GM21360 (cell line): ENCODE results near the gene CPLX1.

ENCODE experiments used
- ATAC-seq: cut with Tn5 transposase; IDR thresholded peaks from one replicate; pipeline ENCODE4 v1.9.1; 2021; ENCODE audit warnings: mild to moderate bottlenecking, moderate library complexity; ENCODE audit not compliant: unreplicated experiment

Gene CPLX1

DNA sequence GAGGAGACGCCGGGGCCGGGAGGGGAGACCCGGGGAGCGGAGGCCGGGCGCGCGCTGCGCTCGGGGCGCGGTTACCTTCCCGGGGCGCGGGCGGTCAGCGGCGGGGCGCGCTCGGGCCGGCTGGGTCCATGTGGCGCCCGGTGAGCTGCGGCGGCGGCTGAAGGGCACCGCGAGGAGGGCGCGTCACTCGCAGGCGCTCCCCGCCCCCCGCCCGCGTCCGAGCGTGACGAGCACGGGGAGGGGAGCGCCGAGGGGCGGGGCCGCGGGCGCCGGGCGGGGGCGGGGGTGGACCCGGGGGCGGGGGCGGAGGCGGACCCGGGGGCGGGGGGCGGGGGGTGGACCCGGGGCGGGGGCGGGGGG, at the start of gene CPLX1:
CPLX1 (minus strand) TSS at position 159 of the 360 bp plus-strand sequence. CDS start 1,607 bp downstream, outside the sequence.
- ATAC-seq: no peak

DNA sequence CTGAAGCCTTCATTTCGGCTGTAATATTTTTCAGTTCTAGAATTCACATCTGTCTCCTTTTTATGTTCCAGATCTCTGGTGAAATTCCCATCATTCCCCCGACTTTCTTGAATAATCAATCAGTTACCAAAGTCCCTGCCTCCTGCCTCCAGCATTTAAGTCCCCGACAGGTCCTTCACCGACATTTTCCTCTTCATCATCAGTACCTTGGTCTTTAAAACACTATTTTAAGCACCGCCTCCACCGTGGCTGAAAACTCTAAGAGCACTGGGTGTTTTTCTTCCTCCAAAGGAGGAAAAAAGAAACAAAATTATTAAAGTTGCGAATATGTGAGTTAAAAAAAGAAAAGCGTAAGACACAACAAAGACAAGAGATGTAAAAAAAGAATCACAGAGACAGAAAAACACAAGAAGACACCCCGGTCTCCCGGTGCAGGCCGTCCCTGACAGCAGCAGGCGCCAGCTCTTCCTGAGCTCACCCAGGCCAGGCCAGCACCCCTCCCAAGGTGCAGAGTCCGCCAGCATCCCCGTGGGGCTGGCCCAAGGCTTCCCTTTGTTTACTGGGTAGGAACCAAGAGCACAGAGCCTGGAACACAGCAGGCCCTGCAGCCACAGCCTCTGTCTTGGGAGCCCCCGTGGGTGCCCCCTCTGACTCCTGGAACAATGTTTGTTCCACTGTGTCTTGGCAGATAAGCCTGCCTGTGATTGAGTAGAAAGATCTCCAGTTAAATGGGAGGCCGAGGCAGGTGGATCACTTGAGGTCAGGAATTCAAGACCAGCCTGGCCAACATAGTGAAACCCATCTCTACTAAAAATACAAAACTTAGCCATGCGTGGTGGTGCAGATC, 49.3 kb upstream of the CPLX1 start:
- ATAC-seq: no peak

GRCh38 chr4:874056-874455, 48.1 kb upstream of the CPLX1 start:
- ATAC-seq: no peak

DNA sequence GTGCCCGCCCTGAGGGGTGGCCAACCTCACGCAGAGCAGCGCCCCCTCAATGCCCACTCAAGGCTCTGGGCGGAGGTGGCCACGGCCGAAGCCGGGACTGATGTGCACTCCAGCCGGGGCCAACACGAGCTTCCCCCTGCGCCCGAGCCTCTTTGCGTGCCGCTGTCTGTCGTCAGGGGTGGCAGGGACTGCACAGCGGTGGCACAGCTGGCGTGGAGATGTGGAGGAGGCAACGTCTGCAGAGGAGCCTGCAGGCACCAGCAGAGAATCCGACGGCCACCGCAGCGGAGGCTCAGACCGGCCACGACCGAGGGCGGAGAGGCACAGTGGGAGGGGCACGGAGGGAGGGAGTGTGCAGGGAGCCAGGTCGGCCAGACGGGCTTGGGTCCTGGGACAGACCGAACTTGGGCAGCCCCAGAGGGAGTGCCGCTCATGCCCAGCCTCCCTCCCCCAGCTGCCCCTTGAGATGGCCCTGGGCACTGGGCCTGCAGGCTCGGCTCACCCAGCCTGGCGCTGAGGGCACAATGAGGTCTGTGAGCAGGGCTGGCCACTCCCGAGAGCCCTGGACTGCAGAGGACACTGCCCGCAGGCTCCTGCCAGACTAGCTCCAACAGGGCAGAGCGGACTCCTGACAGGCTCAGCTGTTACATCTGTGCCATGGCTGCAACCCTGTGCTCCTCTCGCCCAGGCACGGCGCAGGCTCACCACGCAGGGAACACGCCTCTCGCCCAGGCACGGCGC, 46.5 kb upstream of the CPLX1 start:
- no peak for ATAC-seq

- no peak for ATAC-seq
These were observed 45.6 kb upstream of the CPLX1 start for GRCh38 chr4:871484-871883.

- ATAC-seq: no peak
These were observed 45.0 kb upstream of the CPLX1 start for GRCh38 chr4:870951-871350.

- no peak for ATAC-seq
These were observed 43.8 kb upstream of the CPLX1 start for GRCh38 chr4:869776-870175.

- no peak for ATAC-seq
These were observed 42.5 kb upstream of the CPLX1 start for GRCh38 chr4:868421-868820.

GRCh38 chr4:867526-868250, 41.8 kb upstream of the CPLX1 start:
- no peak for ATAC-seq

DNA sequence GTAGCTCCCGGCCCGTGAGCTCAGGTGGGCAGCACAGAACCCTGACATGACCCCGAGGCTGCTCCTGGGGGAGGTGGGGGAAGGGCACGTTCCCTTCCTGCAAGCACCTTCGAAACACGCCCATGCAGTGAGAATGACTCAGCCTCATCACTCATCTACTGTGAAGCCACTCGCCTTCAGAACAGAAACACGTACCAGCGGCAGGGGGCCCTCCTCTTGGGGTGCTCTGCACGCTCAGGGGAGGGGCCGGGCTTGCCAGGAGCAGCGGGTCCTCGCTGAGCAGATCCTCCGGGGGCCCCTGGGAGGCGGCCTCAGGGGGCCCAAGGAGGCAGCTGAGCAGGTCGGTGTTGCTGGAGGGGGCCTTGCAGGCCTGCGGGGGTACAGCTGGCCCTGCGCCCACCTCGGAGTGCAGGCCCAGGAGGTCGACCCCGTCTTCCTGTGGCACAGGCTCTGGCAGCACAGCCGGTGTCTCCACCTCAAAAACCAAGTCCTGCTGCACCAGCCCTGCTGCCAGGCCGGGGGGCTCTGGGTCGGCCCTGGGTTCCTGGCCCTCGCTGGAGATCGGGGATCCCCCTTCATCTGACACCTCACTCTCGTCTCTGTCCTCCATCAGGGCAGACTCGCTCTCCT, 40.9 kb upstream of the CPLX1 start:
- no peak for ATAC-seq

GRCh38 chr4:866068-866760, 40.3 kb upstream of the CPLX1 start:
- no peak for ATAC-seq

DNA sequence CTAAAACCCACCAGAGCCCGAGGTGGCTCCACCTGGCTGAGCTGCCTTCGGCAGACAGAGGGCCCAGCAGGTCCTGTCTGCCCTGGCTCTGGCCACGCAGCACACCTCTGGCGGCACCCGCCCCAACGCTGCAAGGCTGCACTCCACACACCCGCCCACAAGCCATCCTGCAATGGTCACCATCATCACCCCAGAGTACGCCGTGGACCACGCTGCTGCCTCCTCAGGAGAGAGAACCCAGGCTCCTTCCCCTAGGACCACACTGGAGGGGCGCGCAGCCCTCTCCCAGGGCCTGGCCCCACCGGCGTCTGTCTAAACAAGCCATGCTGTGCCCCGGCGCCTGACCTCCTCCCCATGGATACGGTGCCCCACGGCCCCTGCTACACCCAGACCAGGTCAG, 39.6 kb upstream of the CPLX1 start:
- no peak for ATAC-seq

GRCh38 chr4:865121-865465, 39.2 kb upstream of the CPLX1 start:
- ATAC-seq: no peak

DNA sequence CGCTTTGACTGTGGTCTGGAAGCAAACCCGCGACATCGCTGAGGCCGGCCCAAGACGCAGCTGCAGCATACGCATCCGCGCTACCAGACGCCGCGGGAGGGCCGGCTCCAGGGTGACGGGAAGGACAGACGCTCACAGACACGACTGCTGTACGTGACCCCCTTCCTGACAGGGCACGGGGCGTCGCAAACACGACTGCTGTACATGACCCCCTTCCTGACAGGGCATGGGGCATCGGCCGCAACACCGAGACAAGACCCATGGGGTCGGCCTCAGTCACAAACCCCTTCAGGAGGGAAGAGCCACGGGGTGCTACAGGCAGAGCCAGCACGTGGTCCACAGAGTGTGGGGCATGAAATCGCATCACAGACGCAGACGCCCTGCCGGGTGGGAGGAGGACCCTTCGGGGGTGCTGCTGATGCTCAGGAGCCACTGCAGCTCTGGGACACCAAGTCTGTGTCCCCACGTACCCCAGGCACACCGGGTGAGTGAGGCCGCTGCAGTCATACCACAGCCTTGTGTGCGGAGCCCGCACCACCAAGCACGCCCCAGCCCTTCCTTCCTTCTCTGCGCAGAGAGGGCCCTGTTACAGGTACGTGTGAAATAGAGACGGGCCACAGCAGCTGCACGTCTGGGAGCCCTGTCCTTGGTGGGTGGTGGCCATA, 38.7 kb upstream of the CPLX1 start:
- ATAC-seq: no peak

GRCh38 chr4:860561-860960, 34.6 kb upstream of the CPLX1 start:
- no peak for ATAC-seq

DNA sequence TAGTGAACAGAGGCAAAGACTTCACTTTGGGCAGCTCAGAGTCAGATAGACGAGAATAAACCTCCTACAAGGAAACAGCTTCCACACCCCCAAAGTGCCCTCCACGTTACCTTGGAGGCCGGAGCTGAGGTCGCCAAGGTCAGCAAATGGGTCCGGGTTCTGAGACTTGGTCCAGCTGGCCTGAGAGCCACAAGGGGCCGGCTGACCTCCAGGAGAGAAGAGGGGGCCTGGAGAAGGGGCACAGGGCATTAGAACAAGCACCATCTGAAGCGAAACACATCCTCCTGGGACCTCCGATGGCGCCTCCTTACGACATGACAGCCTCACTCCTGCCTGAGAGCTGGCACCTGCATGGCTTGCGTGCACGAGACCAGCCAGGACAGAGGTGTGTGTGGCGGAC, 33.6 kb upstream of the CPLX1 start:
- ATAC-seq: no peak

GRCh38 chr4:858831-859451, 33.0 kb upstream of the CPLX1 start:
- no peak for ATAC-seq

GRCh38 chr4:858041-858481, 32.1 kb upstream of the CPLX1 start:
- ATAC-seq: no peak

DNA sequence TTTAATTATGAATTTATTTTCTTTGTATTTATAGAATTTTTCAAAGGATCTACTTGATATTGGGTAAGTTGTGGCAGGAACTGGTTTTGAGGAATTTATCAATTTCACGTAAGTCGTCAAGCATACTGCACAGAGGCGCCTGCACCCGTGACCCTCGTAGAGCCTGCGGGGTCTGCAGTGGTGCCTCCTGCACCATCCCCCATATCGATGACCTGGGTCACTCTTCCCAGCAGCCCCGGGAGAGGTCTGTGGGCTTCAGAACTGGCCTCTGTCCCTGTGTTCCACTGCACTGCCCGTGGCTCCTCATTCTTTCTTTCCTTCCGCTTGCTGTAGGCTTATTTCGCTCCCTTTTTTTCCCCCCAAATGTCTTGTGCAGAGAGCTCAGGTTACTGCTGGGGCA, 31.5 kb upstream of the CPLX1 start:
- ATAC-seq: no peak
